A549 (cell line): ENCODE measurements around the gene CIB4.

Experiments
- BHLHE40 ChIP-seq: IDR thresholded peaks from 2 replicates; pipeline ENCODE4 v1.6.1; 2012; ENCODE audit warnings: low read depth, low read length, inconsistent platforms
- CEBPB ChIP-seq, 2 experiments: fragments of >200 bp in 1 of 2; sonication (Bioruptor Twin) in 1 of 2; formaldehyde crosslinking in 1 of 2; IDR thresholded peaks; 2 replicates each; pipeline ENCODE4 v1.6.1; 2012 to 2016
- EHF ChIP-seq: fragments of 250-450 bp; sonication (Bioruptor Pico); IDR thresholded peaks from 2 replicates; pipeline ENCODE4 v1.5.0; 2020; ENCODE audit warnings: mild to moderate bottlenecking
- ESRRA ChIP-seq: fragments of 150-350 bp; IDR thresholded peaks from 2 replicates; pipeline ENCODE4 v1.6.1; 2014; ENCODE audit warnings: mild to moderate bottlenecking, low read length, borderline replicate concordance
- FOSL2 ChIP-seq, 2 experiments: fragments of 450-650 bp in 1 of 2; fragments of >200 bp in 1 of 2; sonication (Bioruptor Twin) in 1 of 2; formaldehyde crosslinking; IDR thresholded peaks; 2 replicates each; pipeline versions ENCODE4 v1.5.0 to v1.6.1; 2016 to 2020; ENCODE audit warnings: mild to moderate bottlenecking in 1 of 2, moderate library complexity in 1 of 2
- FOXS1 ChIP-seq: fragments of 250-450 bp; sonication (Bioruptor Pico); IDR thresholded peaks from 2 replicates; pipeline ENCODE4 v1.5.0; 2020; ENCODE audit warnings: mild to moderate bottlenecking, moderate library complexity
- POLR2A ChIP-seq: IDR thresholded peaks from 2 replicates; pipeline ENCODE4 v1.6.1; 2012; ENCODE audit warnings: mild to moderate bottlenecking, low read length
- ZFP36 ChIP-seq: fragments of 450-650 bp; IDR thresholded peaks from 2 replicates; pipeline ENCODE4 v1.6.1; 2014; ENCODE audit warnings: borderline replicate concordance; ENCODE audit not compliant: partially characterized antibody
- TF ChIP-seq, protein P1 (sequence below): fragments of 200-600 bp; sonication (generic); IDR thresholded peaks from 2 replicates; pipeline ENCODE4 v1.6.1; 2016; ENCODE audit warnings: antibody characterized with exemption, mild to moderate bottlenecking, moderate library complexity
- TF ChIP-seq, protein P2 (sequence below): fragments of >200 bp; sonication (Bioruptor Twin); formaldehyde crosslinking; IDR thresholded peaks from 3 replicates; pipeline ENCODE4 v1.5.1; 2016
- TF ChIP-seq, protein P3 (sequence below): IDR thresholded peaks from 2 replicates; pipeline ENCODE4 v1.6.1; 2012

DNA sequence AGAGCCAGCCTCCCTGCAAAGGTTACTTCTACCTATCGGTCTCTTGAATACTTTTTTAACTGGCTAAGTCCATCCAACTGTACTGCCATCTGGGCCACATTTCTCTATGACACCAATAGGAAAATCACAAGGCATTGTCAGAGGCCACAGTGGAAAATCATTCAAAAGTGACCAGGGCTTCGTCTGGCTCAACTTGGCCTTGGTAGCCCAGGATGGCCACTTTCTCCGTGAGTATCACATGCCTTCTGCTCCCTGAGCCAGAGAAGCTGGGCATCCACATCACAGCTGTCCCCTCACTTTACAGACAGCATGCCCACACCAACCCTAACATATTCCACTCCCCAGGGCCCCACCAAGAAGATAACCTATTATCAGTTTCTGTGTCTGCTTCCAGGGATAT, 5.8 kb downstream of the CIB4 start:
- no peak for TF ChIP-seq FOSL2 (IDR thresholded peaks at IDR 0.05)
- no peak for TF ChIP-seq FOSL2 (CRISPR knock-in tag; IDR thresholded peaks at IDR 0.05)
- no peak for TF ChIP-seq FOXS1 (CRISPR knock-in tag)
- no peak for TF ChIP-seq POLR2A
- TF ChIP-seq, protein P1, sequence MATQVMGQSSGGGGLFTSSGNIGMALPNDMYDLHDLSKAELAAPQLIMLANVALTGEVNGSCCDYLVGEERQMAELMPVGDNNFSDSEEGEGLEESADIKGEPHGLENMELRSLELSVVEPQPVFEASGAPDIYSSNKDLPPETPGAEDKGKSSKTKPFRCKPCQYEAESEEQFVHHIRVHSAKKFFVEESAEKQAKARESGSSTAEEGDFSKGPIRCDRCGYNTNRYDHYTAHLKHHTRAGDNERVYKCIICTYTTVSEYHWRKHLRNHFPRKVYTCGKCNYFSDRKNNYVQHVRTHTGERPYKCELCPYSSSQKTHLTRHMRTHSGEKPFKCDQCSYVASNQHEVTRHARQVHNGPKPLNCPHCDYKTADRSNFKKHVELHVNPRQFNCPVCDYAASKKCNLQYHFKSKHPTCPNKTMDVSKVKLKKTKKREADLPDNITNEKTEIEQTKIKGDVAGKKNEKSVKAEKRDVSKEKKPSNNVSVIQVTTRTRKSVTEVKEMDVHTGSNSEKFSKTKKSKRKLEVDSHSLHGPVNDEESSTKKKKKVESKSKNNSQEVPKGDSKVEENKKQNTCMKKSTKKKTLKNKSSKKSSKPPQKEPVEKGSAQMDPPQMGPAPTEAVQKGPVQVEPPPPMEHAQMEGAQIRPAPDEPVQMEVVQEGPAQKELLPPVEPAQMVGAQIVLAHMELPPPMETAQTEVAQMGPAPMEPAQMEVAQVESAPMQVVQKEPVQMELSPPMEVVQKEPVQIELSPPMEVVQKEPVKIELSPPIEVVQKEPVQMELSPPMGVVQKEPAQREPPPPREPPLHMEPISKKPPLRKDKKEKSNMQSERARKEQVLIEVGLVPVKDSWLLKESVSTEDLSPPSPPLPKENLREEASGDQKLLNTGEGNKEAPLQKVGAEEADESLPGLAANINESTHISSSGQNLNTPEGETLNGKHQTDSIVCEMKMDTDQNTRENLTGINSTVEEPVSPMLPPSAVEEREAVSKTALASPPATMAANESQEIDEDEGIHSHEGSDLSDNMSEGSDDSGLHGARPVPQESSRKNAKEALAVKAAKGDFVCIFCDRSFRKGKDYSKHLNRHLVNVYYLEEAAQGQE = no peak
- no peak for TF ChIP-seq ESRRA
- TF ChIP-seq, protein P2, sequence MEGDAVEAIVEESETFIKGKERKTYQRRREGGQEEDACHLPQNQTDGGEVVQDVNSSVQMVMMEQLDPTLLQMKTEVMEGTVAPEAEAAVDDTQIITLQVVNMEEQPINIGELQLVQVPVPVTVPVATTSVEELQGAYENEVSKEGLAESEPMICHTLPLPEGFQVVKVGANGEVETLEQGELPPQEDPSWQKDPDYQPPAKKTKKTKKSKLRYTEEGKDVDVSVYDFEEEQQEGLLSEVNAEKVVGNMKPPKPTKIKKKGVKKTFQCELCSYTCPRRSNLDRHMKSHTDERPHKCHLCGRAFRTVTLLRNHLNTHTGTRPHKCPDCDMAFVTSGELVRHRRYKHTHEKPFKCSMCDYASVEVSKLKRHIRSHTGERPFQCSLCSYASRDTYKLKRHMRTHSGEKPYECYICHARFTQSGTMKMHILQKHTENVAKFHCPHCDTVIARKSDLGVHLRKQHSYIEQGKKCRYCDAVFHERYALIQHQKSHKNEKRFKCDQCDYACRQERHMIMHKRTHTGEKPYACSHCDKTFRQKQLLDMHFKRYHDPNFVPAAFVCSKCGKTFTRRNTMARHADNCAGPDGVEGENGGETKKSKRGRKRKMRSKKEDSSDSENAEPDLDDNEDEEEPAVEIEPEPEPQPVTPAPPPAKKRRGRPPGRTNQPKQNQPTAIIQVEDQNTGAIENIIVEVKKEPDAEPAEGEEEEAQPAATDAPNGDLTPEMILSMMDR = no peak
- TF ChIP-seq, protein P3, sequence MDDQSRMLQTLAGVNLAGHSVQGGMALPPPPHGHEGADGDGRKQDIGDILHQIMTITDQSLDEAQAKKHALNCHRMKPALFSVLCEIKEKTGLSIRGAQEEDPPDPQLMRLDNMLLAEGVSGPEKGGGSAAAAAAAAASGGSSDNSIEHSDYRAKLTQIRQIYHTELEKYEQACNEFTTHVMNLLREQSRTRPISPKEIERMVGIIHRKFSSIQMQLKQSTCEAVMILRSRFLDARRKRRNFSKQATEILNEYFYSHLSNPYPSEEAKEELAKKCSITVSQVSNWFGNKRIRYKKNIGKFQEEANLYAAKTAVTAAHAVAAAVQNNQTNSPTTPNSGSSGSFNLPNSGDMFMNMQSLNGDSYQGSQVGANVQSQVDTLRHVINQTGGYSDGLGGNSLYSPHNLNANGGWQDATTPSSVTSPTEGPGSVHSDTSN = no peak
- TF ChIP-seq CEBPB (IDR thresholded peaks at IDR 0.05) = no peak
- no peak for TF ChIP-seq ZFP36
- TF ChIP-seq EHF (CRISPR knock-in tag) = no peak
- TF ChIP-seq BHLHE40 = no peak
